HEK293T (cell line): ENCODE data around the gene CENPV.

ENCODE experiments used
- CTCF ChIA-PET: fragments of 350-600 bp; formaldehyde crosslinking; extraction: SDS; loops from one replicate; lab custom pipeline; 2021; ENCODE audit warnings: antibody characterized with exemption, inconsistent platforms; lab: Yijun Ruan, JAX
- POLR2A ChIA-PET: fragments of 350-600 bp; formaldehyde crosslinking; extraction: SDS; loops from one replicate; lab custom pipeline; 2020; ENCODE audit warnings: antibody characterized with exemption, inconsistent platforms; lab: Yijun Ruan, JAX
- DNase-seq: peaks from one replicate; pipeline ENCODE4 v3.0.0; 2012; ENCODE audit warnings: mixed read lengths; ENCODE audit errors: extremely low spot score
- ARNT ChIP-seq: fragments of 450-650 bp; IDR thresholded peaks from 2 replicates; pipeline ENCODE4 v1.6.1; 2017; ENCODE audit warnings: mild to moderate bottlenecking
- BHLHE40 ChIP-seq: fragments of 450-650 bp; IDR thresholded peaks from 2 replicates; pipeline ENCODE4 v1.6.1; 2016; ENCODE audit warnings: mild to moderate bottlenecking, moderate library complexity, borderline replicate concordance
- CTBP1 ChIP-seq: fragments of 450-650 bp; IDR thresholded peaks from 2 replicates; pipeline ENCODE4 v1.6.1; 2016; ENCODE audit warnings: borderline replicate concordance
- ELF4 ChIP-seq: fragments of 450-650 bp; IDR thresholded peaks from 2 replicates; pipeline ENCODE4 v1.6.1; 2017; ENCODE audit warnings: antibody characterized with exemption
- FOXA1 ChIP-seq: fragments of 450-650 bp; IDR thresholded peaks from 2 replicates; pipeline ENCODE4 v1.6.1; 2016; ENCODE audit warnings: mild to moderate bottlenecking
- FOXK2 ChIP-seq: fragments of 450-650 bp; IDR thresholded peaks from 2 replicates; pipeline ENCODE4 v1.6.1; 2016; ENCODE audit warnings: mild to moderate bottlenecking
- FOXM1 ChIP-seq: fragments of 450-650 bp; IDR thresholded peaks from 2 replicates; pipeline ENCODE4 v1.6.1; 2017; ENCODE audit warnings: mild to moderate bottlenecking, borderline replicate concordance
- HDGF ChIP-seq: fragments of 450-650 bp; IDR thresholded peaks from 2 replicates; pipeline ENCODE4 v1.6.1; 2017; ENCODE audit warnings: antibody characterized with exemption, borderline replicate concordance
- L3MBTL2 ChIP-seq: fragments of 450-650 bp; conservative IDR thresholded peaks from 2 replicates; pipeline ENCODE4 v1.6.1; 2016; ENCODE audit warnings: mild to moderate bottlenecking
- LEF1 ChIP-seq: fragments of 450-650 bp; IDR thresholded peaks from 2 replicates; pipeline ENCODE4 v1.6.1; 2017; ENCODE audit warnings: mild to moderate bottlenecking, borderline replicate concordance
- NFRKB ChIP-seq: fragments of 450-650 bp; IDR thresholded peaks from 2 replicates; pipeline ENCODE4 v1.6.1; 2016; ENCODE audit warnings: mild to moderate bottlenecking, moderate library complexity
- SP1 ChIP-seq: fragments of 450-650 bp; IDR thresholded peaks from 2 replicates; pipeline ENCODE4 v1.6.1; 2017
- SUZ12 ChIP-seq: fragments of 450-650 bp; IDR thresholded peaks from 2 replicates; pipeline ENCODE4 v1.6.1; 2016; ENCODE audit warnings: mild to moderate bottlenecking
- TARDBP ChIP-seq: fragments of 450-650 bp; IDR thresholded peaks from 2 replicates; pipeline ENCODE4 v1.6.1; 2016
- ZNF384 ChIP-seq: fragments of 450-650 bp; IDR thresholded peaks from 2 replicates; pipeline ENCODE4 v1.6.1; 2016
- TF ChIP-seq, protein P1 (sequence below): fragments of 450-650 bp; IDR thresholded peaks from 2 replicates; pipeline ENCODE4 v1.6.1; 2016

The CENPV gene

DNA sequence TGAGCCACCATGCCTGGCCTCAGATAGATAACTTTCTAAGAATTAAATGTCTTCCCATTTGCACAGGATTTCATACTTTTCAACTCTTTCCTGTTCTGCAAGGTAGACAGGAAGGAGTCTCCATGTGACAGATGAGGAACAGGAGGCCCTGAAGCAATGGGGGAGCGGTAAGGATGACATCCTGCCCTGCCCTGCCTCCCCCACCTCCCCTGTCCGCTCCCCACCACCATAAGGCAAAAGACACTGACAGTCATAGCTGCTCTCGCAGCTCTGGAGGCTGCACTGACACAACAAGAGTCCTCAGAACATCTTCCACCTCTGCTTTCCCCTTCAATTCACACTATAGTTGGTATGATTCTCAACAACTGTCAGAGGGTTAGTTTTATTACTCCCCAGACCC lies 9.7 kb downstream of the CENPV start:
- DNase-seq: no peak
- POLR2A ChIA-PET: interaction anchor here (4.9 kb wide), 1 partner anchor 9 kb away, joined by 33 read pairs; the partner anchor contains the start of gene CENPV
- CTCF ChIA-PET: no interaction called here
- TF ChIP-seq ARNT (no peak), SP1 (no peak), L3MBTL2 (no peak)

DNA sequence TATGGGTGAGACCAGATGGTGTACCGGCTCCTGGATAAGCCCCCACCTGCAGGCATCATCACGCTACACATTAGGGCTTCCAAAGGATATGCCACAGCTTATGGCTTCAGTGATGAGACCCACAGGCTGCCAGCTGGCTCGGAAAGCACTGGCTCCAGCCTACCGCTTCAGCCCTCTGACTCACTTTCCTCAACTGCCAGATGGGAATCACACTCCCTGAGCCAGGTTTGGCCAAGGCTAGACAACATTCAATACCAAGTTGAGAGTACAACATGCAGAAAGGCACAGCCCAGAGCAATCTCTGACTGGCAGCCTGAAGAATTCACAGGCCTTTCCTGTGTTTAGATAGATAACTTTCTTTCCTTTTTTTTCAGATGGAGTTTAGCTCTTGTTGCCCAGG lies 10.3 kb downstream of the CENPV start:
- CTCF ChIA-PET: interaction anchor here (1.0 kb wide), 1 partner anchor 39 kb away, joined by 4 read pairs; no protein-coding TSS in a partner anchor
- TF ChIP-seq ELF4 (no peak), ZNF384 (no peak), FOXA1 (no peak), ARNT (no peak)
- POLR2A ChIA-PET: interaction anchor here (4.9 kb wide), 1 partner anchor 9 kb away, joined by 33 read pairs; the partner anchor contains the start of gene CENPV
- no peak for DNase-seq

DNA sequence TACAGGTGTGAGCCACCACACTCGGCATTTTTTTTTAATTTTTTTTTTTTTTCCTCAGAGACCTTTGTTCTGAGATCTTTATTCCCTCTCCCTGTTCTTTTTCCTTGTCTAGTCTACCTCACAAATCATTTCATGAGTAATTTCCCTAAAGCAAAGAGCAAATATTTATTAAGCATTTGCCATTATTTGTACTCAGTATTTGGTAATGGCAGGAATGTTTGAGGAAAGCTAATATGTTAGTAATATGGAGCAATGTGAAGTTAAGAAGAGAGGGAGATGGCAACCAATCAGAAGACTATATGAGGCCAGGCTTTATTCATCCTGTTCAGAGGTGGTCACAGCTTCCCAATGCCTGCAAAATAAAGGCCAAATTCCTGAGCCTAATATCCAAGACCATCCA lies 13.3 kb downstream of the CENPV start:
- TF ChIP-seq SP1 (no peak), SUZ12 (no peak), HDGF (no peak), NFRKB (no peak), CTBP1 (no peak), FOXK2 (no peak), ARNT (no peak), FOXM1 (no peak), ELF4 (no peak), BHLHE40 (no peak), ZNF384 (no peak), TARDBP (no peak), LEF1 (no peak)
- TF ChIP-seq, protein P1, sequence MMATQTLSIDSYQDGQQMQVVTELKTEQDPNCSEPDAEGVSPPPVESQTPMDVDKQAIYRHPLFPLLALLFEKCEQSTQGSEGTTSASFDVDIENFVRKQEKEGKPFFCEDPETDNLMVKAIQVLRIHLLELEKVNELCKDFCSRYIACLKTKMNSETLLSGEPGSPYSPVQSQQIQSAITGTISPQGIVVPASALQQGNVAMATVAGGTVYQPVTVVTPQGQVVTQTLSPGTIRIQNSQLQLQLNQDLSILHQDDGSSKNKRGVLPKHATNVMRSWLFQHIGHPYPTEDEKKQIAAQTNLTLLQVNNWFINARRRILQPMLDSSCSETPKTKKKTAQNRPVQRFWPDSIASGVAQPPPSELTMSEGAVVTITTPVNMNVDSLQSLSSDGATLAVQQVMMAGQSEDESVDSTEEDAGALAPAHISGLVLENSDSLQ: no peak
- CTCF ChIA-PET: interaction anchor here (2.3 kb wide), 1 partner anchor 24 kb away, joined by 8 read pairs; no protein-coding TSS in a partner anchor
- POLR2A ChIA-PET: interaction anchor here (0.9 to 4.9 kb wide), 2 partner anchors 12 to 41 kb away, joined by 4 to 33 read pairs; partner anchors contain the start of genes CENPV and UBB
- DNase-seq: no peak

DNA sequence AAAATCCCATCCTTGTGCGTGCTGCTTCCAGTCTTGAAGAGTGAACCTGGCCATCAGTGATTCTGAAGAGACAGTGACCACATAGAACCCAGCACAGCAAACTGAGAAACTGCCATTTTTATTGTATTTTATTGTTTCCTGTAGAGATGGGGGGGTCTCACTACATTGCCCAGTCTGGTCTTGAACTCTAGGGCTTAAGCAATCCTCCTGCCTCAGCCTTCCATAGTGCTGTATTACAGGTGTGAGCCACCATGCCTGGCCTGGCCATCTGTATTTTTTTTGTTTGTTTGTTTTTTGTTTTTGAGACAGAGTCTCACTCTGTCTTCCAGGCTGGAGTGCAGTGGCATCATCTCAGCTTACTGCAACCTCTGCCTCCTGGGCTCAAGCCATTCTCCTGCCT lies 13.9 kb downstream of the CENPV start:
- no peak for TF ChIP-seq SUZ12
- TF ChIP-seq FOXM1: no peak
- no peak for TF ChIP-seq BHLHE40
- no peak for TF ChIP-seq L3MBTL2
- TF ChIP-seq ZNF384: no peak
- TF ChIP-seq TARDBP: no peak
- CTCF ChIA-PET: interaction anchor here (2.3 kb wide), 1 partner anchor 24 kb away, joined by 8 read pairs; no protein-coding TSS in a partner anchor
- DNase-seq: no peak

DNA sequence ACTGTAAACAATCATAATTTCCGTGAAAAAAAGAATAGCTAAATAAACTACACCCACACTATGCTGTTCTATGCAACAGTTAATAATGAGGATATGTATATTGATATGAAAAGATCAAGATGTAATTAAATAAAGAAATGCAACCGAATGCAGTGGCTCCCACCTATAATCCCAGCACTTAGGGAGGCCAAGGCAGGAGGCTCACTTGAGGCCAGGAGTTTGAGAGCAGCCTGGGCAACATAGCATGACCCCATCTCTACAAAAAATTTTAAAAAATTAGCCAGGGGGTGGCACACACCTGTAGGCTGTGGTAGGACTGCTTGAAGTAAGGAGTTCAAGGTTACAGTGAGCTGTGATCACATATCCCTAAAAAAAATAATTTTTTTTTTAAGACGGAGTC lies 14.9 kb downstream of the CENPV start:
- ChIA-PET CTCF (interaction anchor here (0.6 to 2.3 kb wide), 2 partner anchors 20 to 25 kb away, joined by 5 to 8 read pairs; no protein-coding TSS in a partner anchor), POLR2A (interaction anchor here (1.2 kb wide), 1 partner anchor 14 kb away, joined by 5 read pairs; the partner anchor contains the start of gene CENPV)
- TF ChIP-seq SUZ12: no peak
- TF ChIP-seq ZNF384: no peak
- TF ChIP-seq SP1: no peak
- TF ChIP-seq L3MBTL2: no peak
- no peak for TF ChIP-seq ARNT
- no peak for TF ChIP-seq FOXA1
- no peak for TF ChIP-seq ELF4
- TF ChIP-seq, protein P1: no peak
- DNase-seq: no peak

More for the DNA sequence above, 13.9 kb downstream of the CENPV start:
- POLR2A ChIA-PET: interaction anchor here (0.9 to 4.9 kb wide), 2 partner anchors 13 to 41 kb away, joined by 4 to 33 read pairs; partner anchors contain the start of genes CENPV and UBB

DNA sequence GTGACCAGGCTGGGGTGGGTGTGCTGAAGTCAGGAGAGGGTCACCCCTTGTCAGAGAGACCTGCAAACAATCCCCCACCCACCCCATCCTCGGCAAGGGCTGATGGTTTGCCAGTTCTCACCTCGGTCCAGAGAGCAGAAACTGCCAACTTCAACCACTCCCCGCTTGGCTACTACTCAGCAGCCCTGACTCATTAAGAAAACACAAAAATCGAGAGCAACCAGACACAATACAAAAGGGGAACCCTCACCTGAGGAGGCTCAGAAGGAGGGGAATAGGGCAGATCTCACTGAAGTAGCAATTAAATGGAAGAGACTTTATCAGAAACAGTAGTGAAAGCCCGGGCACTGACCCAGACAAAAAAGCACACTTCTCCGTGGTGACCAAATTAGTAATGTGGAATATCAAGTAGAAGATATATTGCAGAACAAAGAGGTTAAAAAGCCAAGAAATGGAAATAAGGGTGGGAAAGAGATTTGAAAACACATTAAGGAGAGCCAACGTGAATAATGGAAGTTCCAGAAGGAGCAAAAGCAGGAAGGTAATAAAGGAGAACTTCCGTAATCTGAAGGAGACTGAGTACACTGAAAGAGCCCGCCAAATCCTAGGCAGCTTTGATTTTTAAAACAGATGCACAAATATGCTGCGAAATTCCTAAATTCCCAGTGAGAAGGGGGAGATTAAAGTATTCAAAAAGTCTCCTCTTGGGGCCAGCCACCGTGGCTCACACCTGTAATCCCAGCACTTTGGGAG lies 23.6 kb downstream of the CENPV start:
- DNase-seq: no peak
- CTCF ChIA-PET: interaction anchor here (1.6 kb wide), 1 partner anchor 43 kb away, joined by 4 read pairs; no protein-coding TSS in a partner anchor
- POLR2A ChIA-PET: no interaction called here

More for the DNA sequence above, 23.6 kb downstream of the CENPV start:
- no peak for TF ChIP-seq ELF4
- TF ChIP-seq SUZ12: no peak
- TF ChIP-seq SP1: no peak
- no peak for TF ChIP-seq LEF1
- TF ChIP-seq HDGF: no peak
- TF ChIP-seq L3MBTL2: no peak
- no peak for TF ChIP-seq ARNT
- TF ChIP-seq NFRKB: no peak
- TF ChIP-seq TARDBP: no peak
- no peak for TF ChIP-seq FOXM1
- TF ChIP-seq ZNF384: no peak
- TF ChIP-seq FOXK2: no peak
- no peak for TF ChIP-seq FOXA1
- TF ChIP-seq, protein P1: no peak
- no peak for TF ChIP-seq BHLHE40
- TF ChIP-seq CTBP1: no peak
